HAP-1 (cell line): ENCODE measurements around the gene MYOT.
"Not testable (repeated sequence)": the region's sequence is repeated elsewhere in the genome, so short reads cannot be mapped to it uniquely, and the experiment has no call there.

ENCODE experiments used
- DNase-seq, 2 experiments: peaks; one replicate each; pipeline ENCODE4 v3.0.0-alpha.2; 2016 to 2020; ENCODE audit warnings: low spot score in 2 of 2
- H3K27me3 ChIP-seq: fragments of 250-450 bp; sonication (Bioruptor Pico); 2 replicates; pipeline ENCODE4 v1.5.1; 2020; ENCODE audit warnings: low read depth, mild to moderate bottlenecking, moderate library complexity
- H3K36me3 ChIP-seq: fragments of 250-450 bp; sonication (Bioruptor Pico); replicated peaks from 2 replicates; pipeline ENCODE4 v1.5.1; 2020; ENCODE audit warnings: mild to moderate bottlenecking
- H3K4me1 ChIP-seq: fragments of 250-450 bp; sonication (Bioruptor Pico); 2 replicates; pipeline ENCODE4 v1.5.1; 2020; ENCODE audit warnings: mild to moderate bottlenecking
- H3K4me3 ChIP-seq: fragments of 250-450 bp; sonication (Bioruptor Pico); 2 replicates; pipeline ENCODE4 v1.5.1; 2020; ENCODE audit warnings: mild to moderate bottlenecking, moderate library complexity
- H3K9me3 ChIP-seq: fragments of 250-450 bp; sonication (Bioruptor Pico); 2 replicates; pipeline ENCODE4 v1.5.1; 2020; ENCODE audit warnings: mild to moderate bottlenecking, moderate library complexity
- in situ Hi-C: fragments of 300-500 bp; cut with MboI; formaldehyde crosslinking; loops from 3 replicates; pipeline ENCODE4 v1.14.3; 2020; ENCODE audit warnings: low sequenced_read_pairs, inconsistent platforms, mixed read lengths

MYOT gene

GRCh38 chr5:137836997-137837396 lies 30.7 kb upstream of the MYOT start:
- Histone ChIP-seq H3K27me3 (no peaks in the 10 kb centered on the region), H3K36me3 (no peaks in the 10 kb centered on the region), H3K9me3 (no peaks in the 10 kb centered on the region), H3K4me3 (no peak overlapping the region), H3K4me1 (peaks cover 10% of the 10 kb centered on the region)
- in situ Hi-C loops, result no loop called here
- no peak for DNase-seq

- no peaks in the 10 kb centered on the region for H3K9me3 ChIP-seq
- DNase-seq, result no peak
- H3K27me3 ChIP-seq, result no peaks in the 10 kb centered on the region
- no peaks in the 10 kb centered on the region for H3K36me3 ChIP-seq
- no peak overlapping the region for H3K4me3 ChIP-seq
- peaks cover 10% of the 10 kb centered on the region for H3K4me1 ChIP-seq
- in situ Hi-C loops, result no loop called here
These were observed 29.9 kb upstream of the MYOT start for GRCh38 chr5:137837491-137838394.

GRCh38 chr5:137838976-137839375 lies 28.7 kb upstream of the MYOT start:
- peaks cover 7% of the 10 kb centered on the region for H3K4me1 ChIP-seq
- in situ Hi-C loops, result no loop called here
- no peaks in the 10 kb centered on the region for H3K9me3 ChIP-seq
- no peaks in the 10 kb centered on the region for H3K27me3 ChIP-seq
- no peak for DNase-seq
- no peak overlapping the region for H3K4me3 ChIP-seq
- no peaks in the 10 kb centered on the region for H3K36me3 ChIP-seq

GRCh38 chr5:137842296-137842695 lies 25.4 kb upstream of the MYOT start:
- Histone ChIP-seq H3K9me3 (no peaks in the 10 kb centered on the region), H3K4me3 (no peak overlapping the region), H3K4me1 (no peaks in the 10 kb centered on the region), H3K36me3 (no peaks in the 10 kb centered on the region), H3K27me3 (no peaks in the 10 kb centered on the region)
- no peak for DNase-seq
- in situ Hi-C loops, result no loop called here

- no peak for DNase-seq
- in situ Hi-C loops, result no loop called here
- Histone ChIP-seq H3K27me3 (no peaks in the 10 kb centered on the region), H3K9me3 (no peaks in the 10 kb centered on the region), H3K4me3 (no peak overlapping the region), H3K36me3 (no peaks in the 10 kb centered on the region), H3K4me1 (no peaks in the 10 kb centered on the region)
These were observed 23.9 kb upstream of the MYOT start for GRCh38 chr5:137843676-137844299.

GRCh38 chr5:137845472-137845871 lies 22.2 kb upstream of the MYOT start:
- Histone ChIP-seq H3K36me3 (no peaks in the 10 kb centered on the region), H3K9me3 (no peaks in the 10 kb centered on the region), H3K27me3 (no peaks in the 10 kb centered on the region), H3K4me3 (no peak overlapping the region), H3K4me1 (no peaks in the 10 kb centered on the region)
- in situ Hi-C loops, result no loop called here
- DNase-seq, result no peak

- no peaks in the 10 kb centered on the region for H3K9me3 ChIP-seq
- H3K4me3 ChIP-seq, result no peak overlapping the region
- in situ Hi-C loops, result no loop called here
- no peaks in the 10 kb centered on the region for H3K36me3 ChIP-seq
- no peaks in the 10 kb centered on the region for H3K27me3 ChIP-seq
- DNase-seq, result no peak
- no peaks in the 10 kb centered on the region for H3K4me1 ChIP-seq
These were observed 20.0 kb upstream of the MYOT start for GRCh38 chr5:137847687-137848086.

- H3K27me3 ChIP-seq, DNase-seq, H3K36me3 ChIP-seq, H3K4me3 ChIP-seq, H3K4me1 ChIP-seq, H3K9me3 ChIP-seq, in situ Hi-C loops: not testable (repeated sequence)
These were observed 14.5 kb upstream of the MYOT start for GRCh38 chr5:137853165-137853564.

GRCh38 chr5:137856201-137856600 lies 11.5 kb upstream of the MYOT start:
- in situ Hi-C loops, result no loop called here
- no peaks in the 10 kb centered on the region for H3K9me3 ChIP-seq
- H3K4me1 ChIP-seq, result no peaks in the 10 kb centered on the region
- no peak for DNase-seq
- H3K4me3 ChIP-seq, result no peak overlapping the region
- no peaks in the 10 kb centered on the region for H3K36me3 ChIP-seq
- H3K27me3 ChIP-seq, result no peaks in the 10 kb centered on the region

- Histone ChIP-seq H3K36me3 (no peaks in the 10 kb centered on the region), H3K4me1 (no peaks in the 10 kb centered on the region), H3K27me3 (no peaks in the 10 kb centered on the region), H3K9me3 (no peaks in the 10 kb centered on the region), H3K4me3 (no peak overlapping the region)
- DNase-seq, result no peak
- in situ Hi-C loops, result no loop called here
These were observed 10.5 kb upstream of the MYOT start for GRCh38 chr5:137856916-137857862.

GRCh38 chr5:137858223-137858916 lies 9.3 kb upstream of the MYOT start:
- no peak for DNase-seq

GRCh38 chr5:137858954-137859353 lies 8.7 kb upstream of the MYOT start:
- Histone ChIP-seq H3K4me1 (no peaks in the 10 kb centered on the region), H3K4me3 (no peak overlapping the region), H3K9me3 (no peaks in the 10 kb centered on the region), H3K36me3 (no peaks in the 10 kb centered on the region), H3K27me3 (no peaks in the 10 kb centered on the region)
- in situ Hi-C loops, result no loop called here
- DNase-seq, result no peak

More at GRCh38 chr5:137858223-137858916, 9.3 kb upstream of the MYOT start:
- Histone ChIP-seq H3K9me3 (no peaks in the 10 kb centered on the region), H3K4me1 (no peaks in the 10 kb centered on the region), H3K4me3 (no peak overlapping the region), H3K27me3 (no peaks in the 10 kb centered on the region), H3K36me3 (no peaks in the 10 kb centered on the region)
- in situ Hi-C loops, result no loop called here

- Histone ChIP-seq H3K36me3 (no peaks in the 10 kb centered on the region), H3K4me1 (no peaks in the 10 kb centered on the region), H3K27me3 (no peaks in the 10 kb centered on the region), H3K4me3 (no peak overlapping the region), H3K9me3 (no peaks in the 10 kb centered on the region)
- DNase-seq, result no peak
- in situ Hi-C loops, result no loop called here
These were observed 5.4 kb upstream of the MYOT start for GRCh38 chr5:137862251-137862650.
